GM23338 (cell line): ENCODE results near the gene NUP160. TPM values are rescaled to one million over a fixed set of nuclear protein-coding genes. Genes with fewer than 3 reads are reported as not detected.

Source experiments
- ATAC-seq: fragments of 200-7000 bp; cut with Tn5 transposase; 3 replicates; pipeline ENCODE4 v1.9.1; 2020
- DNase-seq: peaks from one replicate; pipeline ENCODE4 v3.0.0-alpha.2; 2015; ENCODE audit warnings: low spot score
- H2AFZ ChIP-seq: fragments of 200-600 bp; sonication (generic); 2 replicates; pipeline ENCODE4 v1.8.0; 2016; ENCODE audit warnings: antibody characterized with exemption, mild to moderate bottlenecking, moderate library complexity
- H3F3A ChIP-seq: fragments of 200-600 bp; sonication (generic); replicated peaks from 2 replicates; pipeline ENCODE4 v1.8.0; 2017; ENCODE audit warnings: antibody characterized with exemption, mixed run types, low read depth
- H3K27ac ChIP-seq: fragments of 200-600 bp; sonication (generic); 2 replicates; pipeline ENCODE4 v1.6.1; 2016; ENCODE audit warnings: low read depth
- H3K27me3 ChIP-seq: fragments of 200-600 bp; sonication (generic); 2 replicates; pipeline ENCODE4 v1.8.0; 2016; ENCODE audit warnings: mild to moderate bottlenecking, mixed run types, moderate library complexity; ENCODE audit not compliant: insufficient read depth
- H3K36me3 ChIP-seq: fragments of 200-600 bp; sonication (generic); 2 replicates; pipeline ENCODE4 v1.8.0; 2016; ENCODE audit warnings: mild to moderate bottlenecking; ENCODE audit not compliant: insufficient read depth
- H3K4me1 ChIP-seq: fragments of 200-600 bp; sonication (generic); 2 replicates; pipeline ENCODE4 v1.8.0; 2016; ENCODE audit warnings: mild to moderate bottlenecking, moderate library complexity; ENCODE audit not compliant: insufficient read depth
- H3K4me2 ChIP-seq: fragments of 200-600 bp; sonication (generic); 2 replicates; pipeline ENCODE4 v1.7.1; 2017; ENCODE audit warnings: mixed run types
- H3K4me3 ChIP-seq: fragments of 200-600 bp; sonication (generic); 2 replicates; pipeline ENCODE4 v1.6.1; 2016; ENCODE audit warnings: mixed run types
- H3K79me2 ChIP-seq: fragments of 200-600 bp; sonication (generic); replicated peaks from 2 replicates; pipeline ENCODE4 v1.8.0; 2017; ENCODE audit warnings: mild to moderate bottlenecking; ENCODE audit not compliant: insufficient read depth
- H3K9me2 ChIP-seq: fragments of 200-600 bp; sonication (generic); 2 replicates; pipeline ENCODE4 v1.8.0; 2017; ENCODE audit not compliant: insufficient read depth
- H4K20me1 ChIP-seq: fragments of 200-600 bp; sonication (generic); replicated peaks from 2 replicates; pipeline ENCODE4 v1.8.0; 2017; ENCODE audit warnings: mild to moderate bottlenecking; ENCODE audit not compliant: insufficient read depth
- H3K27ac Mint-ChIP-seq: 2 replicates; pipeline ENCODE4 v1.8.0; 2020; ENCODE audit warnings: inconsistent platforms, mild to moderate bottlenecking, moderate library complexity, mixed read lengths
- H3K27me3 Mint-ChIP-seq: 3 replicates; pipeline ENCODE4 v1.8.0; 2022; ENCODE audit warnings: low read depth, mild to moderate bottlenecking, moderate library complexity, mixed read lengths, inconsistent platforms; ENCODE audit not compliant: insufficient read depth, poor library complexity
- H3K36me3 Mint-ChIP-seq: 3 replicates; pipeline ENCODE4 v1.8.0; 2021; ENCODE audit warnings: low read depth, mild to moderate bottlenecking, inconsistent platforms, moderate library complexity, mixed read lengths
- H3K4me1 Mint-ChIP-seq: 3 replicates; pipeline ENCODE4 v1.8.0; 2020; ENCODE audit warnings: mild to moderate bottlenecking, inconsistent platforms, mixed read lengths
- H3K4me3 Mint-ChIP-seq: 3 replicates; pipeline ENCODE4 v1.8.0; 2021; ENCODE audit warnings: moderate library complexity, mild to moderate bottlenecking, inconsistent platforms, mixed read lengths
- H3K9me3 Mint-ChIP-seq: 3 replicates; pipeline ENCODE4 v1.8.0; 2020; ENCODE audit warnings: moderate library complexity, mild to moderate bottlenecking, inconsistent platforms, mixed read lengths
- CREB1 ChIP-seq: fragments of 250-450 bp; sonication (Bioruptor Pico); IDR thresholded peaks from 2 replicates; pipeline ENCODE4 v1.5.0; 2020; ENCODE audit warnings: low read depth, mild to moderate bottlenecking, moderate library complexity
- EZH2phosphoT487 ChIP-seq: fragments of 200-600 bp; sonication (generic); IDR thresholded peaks from one replicate; pipeline ENCODE4 v1.8.1; 2018; ENCODE audit warnings: antibody characterized with exemption; ENCODE audit not compliant: unreplicated experiment
- NANOG ChIP-seq: IDR thresholded peaks from 2 replicates; pipeline ENCODE4 v1.6.1; 2016; ENCODE audit warnings: antibody characterized with exemption, borderline replicate concordance
- ZNF114 ChIP-seq: fragments of 250-450 bp; sonication (Bioruptor Pico); IDR thresholded peaks from 2 replicates; pipeline ENCODE4 v1.5.0; 2020; ENCODE audit warnings: mild to moderate bottlenecking, moderate library complexity
- ZNF331 ChIP-seq: fragments of 250-450 bp; sonication (Bioruptor Pico); IDR thresholded peaks from 2 replicates; pipeline ENCODE4 v1.5.0; 2020; ENCODE audit warnings: low read depth, mild to moderate bottlenecking, moderate library complexity
- polyA plus RNA-seq: library from polyadenylated mRNA; unstranded; fragments of >200 nt; fragmentation: Nextera tagmentation; extraction: Ambion mirVana; gene quantifications from 2 replicates; pipeline ENCODE4 v1.2.1, GENCODE V29; 2016
- total RNA-seq: library from RNA; depleted of rRNA; stranded (reverse); fragments of >200 nt; shearing (Covaris generic); gene quantifications from 2 replicates; pipeline ENCODE4 v1.2.3, GENCODE V29; 2014
- TF ChIP-seq, protein P1 (sequence below): fragments of 250-450 bp; sonication (Bioruptor Pico); IDR thresholded peaks from 2 replicates; pipeline ENCODE4 v1.5.0; 2020; ENCODE audit warnings: mild to moderate bottlenecking, moderate library complexity
- TF ChIP-seq, protein P2 (sequence below): IDR thresholded peaks from 2 replicates; pipeline ENCODE4 v1.6.1; 2016; ENCODE audit warnings: antibody characterized with exemption
- TF ChIP-seq, protein P3 (sequence below): IDR thresholded peaks from one replicate; pipeline ENCODE4 v1.6.1; 2018; ENCODE audit warnings: antibody characterized with exemption; ENCODE audit not compliant: unreplicated experiment

Gene NUP160
- total and polyA plus RNA-seq, 2 experiments from 2014 or later: 41.2 to 101 TPM

DNA sequence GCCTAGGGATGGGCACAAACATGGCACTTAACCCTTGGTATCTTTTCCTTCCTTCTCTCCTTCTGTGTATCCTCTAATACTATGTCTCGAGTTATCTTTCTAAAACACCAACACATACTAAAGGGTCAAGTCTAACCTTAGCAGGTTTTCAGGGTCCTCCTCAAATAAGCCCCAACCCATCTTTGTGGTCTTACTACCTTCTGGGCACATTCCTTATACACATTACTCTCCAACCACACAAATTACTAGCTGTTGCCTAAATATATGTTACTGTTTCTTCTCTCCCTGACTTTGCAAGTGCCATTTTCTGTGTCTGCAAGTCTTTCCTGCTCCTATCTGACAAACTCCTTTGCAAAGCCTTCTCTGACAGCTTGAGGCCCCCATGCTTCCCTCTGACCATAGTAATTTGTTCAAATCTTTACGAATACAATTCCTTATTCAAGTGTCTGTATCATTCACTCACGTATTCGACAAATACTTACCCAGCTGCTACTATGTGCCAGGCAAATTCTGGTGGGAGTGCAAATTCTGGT, 15.8 kb upstream of the NUP160 start (continued):
- TF ChIP-seq, protein P1, sequence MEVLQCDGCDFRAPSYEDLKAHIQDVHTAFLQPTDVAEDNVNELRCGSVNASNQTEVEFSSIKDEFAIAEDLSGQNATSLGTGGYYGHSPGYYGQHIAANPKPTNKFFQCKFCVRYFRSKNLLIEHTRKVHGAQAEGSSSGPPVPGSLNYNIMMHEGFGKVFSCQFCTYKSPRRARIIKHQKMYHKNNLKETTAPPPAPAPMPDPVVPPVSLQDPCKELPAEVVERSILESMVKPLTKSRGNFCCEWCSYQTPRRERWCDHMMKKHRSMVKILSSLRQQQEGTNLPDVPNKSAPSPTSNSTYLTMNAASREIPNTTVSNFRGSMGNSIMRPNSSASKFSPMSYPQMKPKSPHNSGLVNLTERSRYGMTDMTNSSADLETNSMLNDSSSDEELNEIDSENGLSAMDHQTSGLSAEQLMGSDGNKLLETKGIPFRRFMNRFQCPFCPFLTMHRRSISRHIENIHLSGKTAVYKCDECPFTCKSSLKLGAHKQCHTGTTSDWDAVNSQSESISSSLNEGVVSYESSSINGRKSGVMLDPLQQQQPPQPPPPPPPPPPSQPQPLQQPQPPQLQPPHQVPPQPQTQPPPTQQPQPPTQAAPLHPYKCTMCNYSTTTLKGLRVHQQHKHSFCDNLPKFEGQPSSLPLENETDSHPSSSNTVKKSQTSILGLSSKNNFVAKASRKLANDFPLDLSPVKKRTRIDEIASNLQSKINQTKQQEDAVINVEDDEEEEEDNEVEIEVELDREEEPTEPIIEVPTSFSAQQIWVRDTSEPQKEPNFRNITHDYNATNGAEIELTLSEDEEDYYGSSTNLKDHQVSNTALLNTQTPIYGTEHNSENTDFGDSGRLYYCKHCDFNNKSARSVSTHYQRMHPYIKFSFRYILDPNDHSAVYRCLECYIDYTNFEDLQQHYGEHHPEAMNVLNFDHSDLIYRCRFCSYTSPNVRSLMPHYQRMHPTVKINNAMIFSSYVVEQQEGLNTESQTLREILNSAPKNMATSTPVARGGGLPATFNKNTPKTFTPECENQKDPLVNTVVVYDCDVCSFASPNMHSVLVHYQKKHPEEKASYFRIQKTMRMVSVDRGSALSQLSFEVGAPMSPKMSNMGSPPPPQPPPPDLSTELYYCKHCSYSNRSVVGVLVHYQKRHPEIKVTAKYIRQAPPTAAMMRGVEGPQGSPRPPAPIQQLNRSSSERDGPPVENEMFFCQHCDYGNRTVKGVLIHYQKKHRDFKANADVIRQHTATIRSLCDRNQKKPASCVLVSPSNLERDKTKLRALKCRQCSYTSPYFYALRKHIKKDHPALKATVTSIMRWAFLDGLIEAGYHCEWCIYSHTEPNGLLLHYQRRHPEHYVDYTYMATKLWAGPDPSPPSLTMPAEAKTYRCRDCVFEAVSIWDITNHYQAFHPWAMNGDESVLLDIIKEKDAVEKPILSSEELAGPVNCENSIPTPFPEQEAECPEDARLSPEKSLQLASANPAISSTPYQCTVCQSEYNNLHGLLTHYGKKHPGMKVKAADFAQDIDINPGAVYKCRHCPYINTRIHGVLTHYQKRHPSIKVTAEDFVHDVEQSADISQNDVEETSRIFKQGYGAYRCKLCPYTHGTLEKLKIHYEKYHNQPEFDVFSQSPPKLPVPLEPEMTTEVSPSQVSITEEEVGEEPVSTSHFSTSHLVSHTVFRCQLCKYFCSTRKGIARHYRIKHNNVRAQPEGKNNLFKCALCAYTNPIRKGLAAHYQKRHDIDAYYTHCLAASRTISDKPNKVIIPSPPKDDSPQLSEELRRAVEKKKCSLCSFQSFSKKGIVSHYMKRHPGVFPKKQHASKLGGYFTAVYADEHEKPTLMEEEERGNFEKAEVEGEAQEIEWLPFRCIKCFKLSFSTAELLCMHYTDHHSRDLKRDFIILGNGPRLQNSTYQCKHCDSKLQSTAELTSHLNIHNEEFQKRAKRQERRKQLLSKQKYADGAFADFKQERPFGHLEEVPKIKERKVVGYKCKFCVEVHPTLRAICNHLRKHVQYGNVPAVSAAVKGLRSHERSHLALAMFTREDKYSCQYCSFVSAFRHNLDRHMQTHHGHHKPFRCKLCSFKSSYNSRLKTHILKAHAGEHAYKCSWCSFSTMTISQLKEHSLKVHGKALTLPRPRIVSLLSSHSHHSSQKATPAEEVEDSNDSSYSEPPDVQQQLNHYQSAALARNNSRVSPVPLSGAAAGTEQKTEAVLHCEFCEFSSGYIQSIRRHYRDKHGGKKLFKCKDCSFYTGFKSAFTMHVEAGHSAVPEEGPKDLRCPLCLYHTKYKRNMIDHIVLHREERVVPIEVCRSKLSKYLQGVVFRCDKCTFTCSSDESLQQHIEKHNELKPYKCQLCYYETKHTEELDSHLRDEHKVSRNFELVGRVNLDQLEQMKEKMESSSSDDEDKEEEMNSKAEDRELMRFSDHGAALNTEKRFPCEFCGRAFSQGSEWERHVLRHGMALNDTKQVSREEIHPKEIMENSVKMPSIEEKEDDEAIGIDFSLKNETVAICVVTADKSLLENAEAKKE (CRISPR knock-in tag): no peak
- TF ChIP-seq ZNF331 (no peak), CREB1 (CRISPR knock-in tag) (no peak)
- TF ChIP-seq, protein P2, sequence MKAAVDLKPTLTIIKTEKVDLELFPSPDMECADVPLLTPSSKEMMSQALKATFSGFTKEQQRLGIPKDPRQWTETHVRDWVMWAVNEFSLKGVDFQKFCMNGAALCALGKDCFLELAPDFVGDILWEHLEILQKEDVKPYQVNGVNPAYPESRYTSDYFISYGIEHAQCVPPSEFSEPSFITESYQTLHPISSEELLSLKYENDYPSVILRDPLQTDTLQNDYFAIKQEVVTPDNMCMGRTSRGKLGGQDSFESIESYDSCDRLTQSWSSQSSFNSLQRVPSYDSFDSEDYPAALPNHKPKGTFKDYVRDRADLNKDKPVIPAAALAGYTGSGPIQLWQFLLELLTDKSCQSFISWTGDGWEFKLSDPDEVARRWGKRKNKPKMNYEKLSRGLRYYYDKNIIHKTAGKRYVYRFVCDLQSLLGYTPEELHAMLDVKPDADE: no peak

DNA sequence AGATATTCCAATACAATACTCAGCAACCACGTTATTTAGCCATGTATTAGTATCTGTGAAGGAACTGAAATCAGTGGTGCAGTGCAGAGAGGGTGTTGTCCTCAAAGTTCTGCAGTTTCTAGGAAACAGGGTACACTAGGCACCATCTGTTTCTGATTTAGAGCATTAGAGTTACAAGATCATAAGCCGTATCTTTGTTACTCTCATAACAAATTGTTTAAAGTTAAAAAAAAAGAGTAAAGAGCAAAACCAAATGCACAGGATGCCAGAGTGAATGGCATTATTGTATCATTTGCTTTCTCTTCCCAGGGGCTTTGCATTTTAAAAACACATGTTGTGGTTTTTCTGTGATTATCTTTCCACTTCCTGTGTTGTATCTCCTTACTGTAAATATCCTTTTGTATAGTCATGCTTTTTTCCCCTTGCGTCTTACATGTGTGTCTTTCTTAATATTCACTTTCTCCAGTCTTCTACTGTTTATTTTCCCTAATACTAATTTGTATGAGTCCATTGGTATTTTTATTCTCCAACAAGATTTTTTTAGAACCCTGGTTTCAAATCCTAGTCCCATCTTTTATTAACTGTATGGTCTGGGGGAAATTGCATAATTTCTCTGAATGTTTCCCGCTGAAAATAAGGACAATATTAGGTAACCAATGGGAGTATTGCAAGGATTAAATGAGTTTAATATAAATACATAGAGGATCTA, 15.2 kb upstream of the NUP160 start:
- Histone ChIP-seq H3K4me1 (no peaks in the 10 kb centered on the region; the same call in 1 of the 2 replicates), H2AFZ (no peak overlapping the region; the same call in 1 of the 2 replicates), H3K79me2 (no peaks in the 10 kb centered on the region), H3K36me3 (no peaks in the 10 kb centered on the region), H3K4me3 (no peak overlapping the region), H3K27ac (no peak overlapping the region), H3K9me2 (no peaks in the 10 kb centered on the region), H3K27me3 (no peaks in the 10 kb centered on the region), H4K20me1 (no peaks in the 10 kb centered on the region), H3F3A (no peaks in the 10 kb centered on the region), H3K4me2 (no peak overlapping the region)
- H3K9me3 Mint-ChIP-seq: no peaks in the 10 kb centered on the region
- TF ChIP-seq, protein P3, sequence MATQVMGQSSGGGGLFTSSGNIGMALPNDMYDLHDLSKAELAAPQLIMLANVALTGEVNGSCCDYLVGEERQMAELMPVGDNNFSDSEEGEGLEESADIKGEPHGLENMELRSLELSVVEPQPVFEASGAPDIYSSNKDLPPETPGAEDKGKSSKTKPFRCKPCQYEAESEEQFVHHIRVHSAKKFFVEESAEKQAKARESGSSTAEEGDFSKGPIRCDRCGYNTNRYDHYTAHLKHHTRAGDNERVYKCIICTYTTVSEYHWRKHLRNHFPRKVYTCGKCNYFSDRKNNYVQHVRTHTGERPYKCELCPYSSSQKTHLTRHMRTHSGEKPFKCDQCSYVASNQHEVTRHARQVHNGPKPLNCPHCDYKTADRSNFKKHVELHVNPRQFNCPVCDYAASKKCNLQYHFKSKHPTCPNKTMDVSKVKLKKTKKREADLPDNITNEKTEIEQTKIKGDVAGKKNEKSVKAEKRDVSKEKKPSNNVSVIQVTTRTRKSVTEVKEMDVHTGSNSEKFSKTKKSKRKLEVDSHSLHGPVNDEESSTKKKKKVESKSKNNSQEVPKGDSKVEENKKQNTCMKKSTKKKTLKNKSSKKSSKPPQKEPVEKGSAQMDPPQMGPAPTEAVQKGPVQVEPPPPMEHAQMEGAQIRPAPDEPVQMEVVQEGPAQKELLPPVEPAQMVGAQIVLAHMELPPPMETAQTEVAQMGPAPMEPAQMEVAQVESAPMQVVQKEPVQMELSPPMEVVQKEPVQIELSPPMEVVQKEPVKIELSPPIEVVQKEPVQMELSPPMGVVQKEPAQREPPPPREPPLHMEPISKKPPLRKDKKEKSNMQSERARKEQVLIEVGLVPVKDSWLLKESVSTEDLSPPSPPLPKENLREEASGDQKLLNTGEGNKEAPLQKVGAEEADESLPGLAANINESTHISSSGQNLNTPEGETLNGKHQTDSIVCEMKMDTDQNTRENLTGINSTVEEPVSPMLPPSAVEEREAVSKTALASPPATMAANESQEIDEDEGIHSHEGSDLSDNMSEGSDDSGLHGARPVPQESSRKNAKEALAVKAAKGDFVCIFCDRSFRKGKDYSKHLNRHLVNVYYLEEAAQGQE: no peak
- TF ChIP-seq EZH2phosphoT487: no peak
- TF ChIP-seq ZNF114: no peak
- TF ChIP-seq NANOG: no peak
- no peaks in the 10 kb centered on the region for H3K27me3 Mint-ChIP-seq
- no peak overlapping the region for H3K27ac Mint-ChIP-seq
- no peak for DNase-seq
- H3K36me3 Mint-ChIP-seq: no peaks in the 10 kb centered on the region
- H3K4me3 Mint-ChIP-seq: no peak overlapping the region
- no peak for ATAC-seq
- peaks cover 2% of the 10 kb centered on the region; the same call in 2 of the 3 replicates for H3K4me1 Mint-ChIP-seq
